GM21390 (cell line): ENCODE data around the gene PSMD8.
"Not testable (repeated sequence)": the region's sequence is repeated elsewhere in the genome, so short reads cannot be mapped to it uniquely, and the experiment has no call there.

Experiments
- ATAC-seq: cut with Tn5 transposase; IDR thresholded peaks from one replicate; pipeline ENCODE4 v1.9.1; 2021; ENCODE audit not compliant: unreplicated experiment

PSMD8 gene

GRCh38 chr19:38361633-38362075 lies 12.7 kb upstream of the PSMD8 start:
- ATAC-seq = no peak

- ATAC-seq = no peak
These were observed 12.1 kb upstream of the PSMD8 start for GRCh38 chr19:38362076-38362945.

- not testable (repeated sequence) for ATAC-seq
These were observed 11.3 kb upstream of the PSMD8 start for GRCh38 chr19:38362946-38363688.

- ATAC-seq = no peak
These were observed 7.3 kb upstream of the PSMD8 start for GRCh38 chr19:38367041-38367440.

GRCh38 chr19:38369584-38369983 lies 4.8 kb upstream of the PSMD8 start:
- no peak for ATAC-seq

- no peak for ATAC-seq
These were observed 4.1 kb upstream of the PSMD8 start for GRCh38 chr19:38370299-38370698.

- no peak for ATAC-seq
These were observed 3.3 kb upstream of the PSMD8 start for GRCh38 chr19:38371081-38371480.

- ATAC-seq = no peak
These were observed 452 bp upstream of the PSMD8 start for GRCh38 chr19:38373907-38374331.

GRCh38 chr19:38375098-38375493 lies 725 bp downstream of the PSMD8 start:
- no peak for ATAC-seq

- no peak for ATAC-seq
These were observed 1.4 kb downstream of the PSMD8 start for GRCh38 chr19:38375748-38376147.

- no peak for ATAC-seq
These were observed 2.2 kb downstream of the PSMD8 start for GRCh38 chr19:38376576-38376975.

- ATAC-seq = no peak
These were observed 2.7 kb downstream of the PSMD8 start for GRCh38 chr19:38377052-38377451.

GRCh38 chr19:38378866-38379265 lies 4.5 kb downstream of the PSMD8 start:
- ATAC-seq = no peak

GRCh38 chr19:38381138-38381537 lies 6.8 kb downstream of the PSMD8 start:
- no peak for ATAC-seq

- ATAC-seq = no peak
These were observed 8.8 kb downstream of the PSMD8 start for GRCh38 chr19:38383184-38383583.

- no peak for ATAC-seq
These were observed 9.4 kb downstream of the PSMD8 start for GRCh38 chr19:38383743-38384142.

- no peak for ATAC-seq
These were observed 10.0 kb downstream of the PSMD8 start for GRCh38 chr19:38384209-38385027.

GRCh38 chr19:38385057-38385803 lies 10.9 kb downstream of the PSMD8 start:
- ATAC-seq = no peak

- ATAC-seq = no peak
These were observed 11.5 kb downstream of the PSMD8 start for GRCh38 chr19:38385804-38386257.

- ATAC-seq = no peak
These were observed 12.1 kb downstream of the PSMD8 start for GRCh38 chr19:38386300-38386970.
